HG02870 (cell line): ENCODE results near the gene RIN3.

ENCODE experiments used
- ATAC-seq: cut with Tn5 transposase; IDR thresholded peaks from one replicate; pipeline ENCODE4 v1.9.1; 2021; ENCODE audit warnings: mild to moderate bottlenecking, moderate library complexity; ENCODE audit not compliant: unreplicated experiment

Gene RIN3

GRCh38 chr14:92484132-92484823 lies 29.3 kb upstream of the RIN3 start:
- ATAC-seq, result no peak

- ATAC-seq, result no peak
Observed at GRCh38 chr14:92486881-92487280, 26.7 kb upstream of the RIN3 start.

- no peak for ATAC-seq
Observed at GRCh38 chr14:92487513-92488133, 26.0 kb upstream of the RIN3 start.

- no peak for ATAC-seq
Observed at GRCh38 chr14:92489394-92490238, 24.0 kb upstream of the RIN3 start.

- no peak for ATAC-seq
Observed at GRCh38 chr14:92490239-92490959, 23.2 kb upstream of the RIN3 start.

- ATAC-seq, result no peak
Observed at GRCh38 chr14:92491782-92492181, 21.8 kb upstream of the RIN3 start.

- no peak for ATAC-seq
Observed at GRCh38 chr14:92492258-92492657, 21.3 kb upstream of the RIN3 start.

- no peak for ATAC-seq
Observed at GRCh38 chr14:92493024-92493423, 20.6 kb upstream of the RIN3 start.

- no peak for ATAC-seq
Observed at GRCh38 chr14:92493492-92493891, 20.1 kb upstream of the RIN3 start.

- ATAC-seq, result no peak
Observed at GRCh38 chr14:92494512-92494911, 19.1 kb upstream of the RIN3 start.

- ATAC-seq, result no peak
Observed at GRCh38 chr14:92495027-92495426, 18.6 kb upstream of the RIN3 start.

GRCh38 chr14:92496191-92496857 lies 17.3 kb upstream of the RIN3 start:
- no peak for ATAC-seq

- no peak for ATAC-seq
Observed at GRCh38 chr14:92497391-92497790, 16.2 kb upstream of the RIN3 start.

GRCh38 chr14:92499234-92499633 lies 14.3 kb upstream of the RIN3 start:
- no peak for ATAC-seq

GRCh38 chr14:92500491-92500941 lies 13.1 kb upstream of the RIN3 start:
- ATAC-seq, result no peak

GRCh38 chr14:92501891-92502351 lies 11.7 kb upstream of the RIN3 start:
- no peak for ATAC-seq

GRCh38 chr14:92502541-92503286 lies 10.9 kb upstream of the RIN3 start:
- ATAC-seq, result no peak

GRCh38 chr14:92503756-92504491 lies 9.7 kb upstream of the RIN3 start:
- no peak for ATAC-seq

- no peak for ATAC-seq
Observed at GRCh38 chr14:92505826-92506225, 7.8 kb upstream of the RIN3 start.
